Suppressor macrophage treated with lipopolysaccharide for 4 hours (primary cell): ENCODE measurements around the gene NODAL.
"Not testable (repeated sequence)": the region's sequence is repeated elsewhere in the genome, so short reads cannot be mapped to it uniquely, and the experiment has no call there.

ENCODE experiments used
- DNase-seq: peaks from one replicate; pipeline ENCODE4 v3.0.0-alpha.2; 2020

The NODAL gene

DNA sequence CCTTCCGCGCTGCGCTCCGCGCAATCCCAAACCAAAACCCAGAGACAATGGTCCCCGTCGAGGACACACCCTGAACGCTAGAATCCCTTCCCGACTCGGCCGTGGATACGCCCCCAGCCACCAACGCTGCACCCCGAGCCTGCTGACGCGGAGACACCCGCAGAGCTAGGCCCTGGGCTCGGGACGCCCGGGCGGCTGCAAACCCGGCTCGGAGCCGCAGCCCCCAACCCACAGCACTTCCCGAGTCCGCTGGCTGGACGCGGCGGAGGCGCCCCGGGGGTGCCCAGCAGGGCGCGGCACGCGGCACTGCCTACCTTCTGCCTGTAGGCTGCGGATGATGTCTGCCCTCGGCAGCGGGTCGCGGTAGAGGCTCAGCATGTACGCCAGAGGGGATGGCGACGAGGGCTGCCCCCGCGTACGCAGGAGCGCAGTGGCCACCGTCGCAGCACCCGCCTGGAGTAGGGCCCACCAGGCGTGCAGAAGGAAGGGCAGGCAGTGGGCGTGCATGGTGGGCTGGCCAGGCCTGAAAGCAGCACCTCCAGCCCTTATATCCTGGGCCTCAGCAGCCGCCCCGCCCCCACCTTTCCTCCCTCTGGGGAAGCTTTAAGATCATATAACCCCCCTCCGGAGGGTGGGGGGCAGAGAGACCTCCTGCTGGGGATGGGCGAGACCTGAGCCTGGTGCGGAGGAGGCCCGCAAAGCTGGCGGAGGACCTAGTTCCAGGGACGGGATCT is at the start of gene NODAL:
NODAL (minus strand) TSS at position 521 of the 734 bp plus-strand sequence; CDS start at position 507, 14 bp downstream.
- no peak for DNase-seq

DNA sequence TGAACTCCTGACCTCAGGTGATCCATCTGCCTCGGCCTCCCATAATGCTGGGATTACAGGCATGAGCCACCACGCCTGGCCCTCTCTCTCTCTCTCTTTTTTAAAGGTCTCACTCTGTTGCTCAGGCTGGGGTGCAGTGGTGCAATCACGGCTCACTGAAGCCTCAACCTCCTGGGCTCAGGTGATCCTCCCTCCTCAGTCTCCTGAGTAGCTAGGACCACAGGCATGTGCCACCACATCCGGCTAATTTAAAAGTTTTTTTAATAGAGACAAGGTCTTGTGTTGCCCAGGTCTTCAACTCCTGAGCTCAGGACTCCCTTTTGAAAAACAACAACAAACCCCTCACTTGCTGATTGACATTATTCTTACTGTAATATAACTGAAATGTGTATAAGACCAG is 48.7 kb upstream of the NODAL start:
- no peak for DNase-seq

- DNase-seq, result no peak
Measured at GRCh38 chr10:70487824-70488223, 46.3 kb upstream of the NODAL start.

GRCh38 chr10:70483872-70484271 is 42.4 kb upstream of the NODAL start:
- not testable (repeated sequence) for DNase-seq

DNA sequence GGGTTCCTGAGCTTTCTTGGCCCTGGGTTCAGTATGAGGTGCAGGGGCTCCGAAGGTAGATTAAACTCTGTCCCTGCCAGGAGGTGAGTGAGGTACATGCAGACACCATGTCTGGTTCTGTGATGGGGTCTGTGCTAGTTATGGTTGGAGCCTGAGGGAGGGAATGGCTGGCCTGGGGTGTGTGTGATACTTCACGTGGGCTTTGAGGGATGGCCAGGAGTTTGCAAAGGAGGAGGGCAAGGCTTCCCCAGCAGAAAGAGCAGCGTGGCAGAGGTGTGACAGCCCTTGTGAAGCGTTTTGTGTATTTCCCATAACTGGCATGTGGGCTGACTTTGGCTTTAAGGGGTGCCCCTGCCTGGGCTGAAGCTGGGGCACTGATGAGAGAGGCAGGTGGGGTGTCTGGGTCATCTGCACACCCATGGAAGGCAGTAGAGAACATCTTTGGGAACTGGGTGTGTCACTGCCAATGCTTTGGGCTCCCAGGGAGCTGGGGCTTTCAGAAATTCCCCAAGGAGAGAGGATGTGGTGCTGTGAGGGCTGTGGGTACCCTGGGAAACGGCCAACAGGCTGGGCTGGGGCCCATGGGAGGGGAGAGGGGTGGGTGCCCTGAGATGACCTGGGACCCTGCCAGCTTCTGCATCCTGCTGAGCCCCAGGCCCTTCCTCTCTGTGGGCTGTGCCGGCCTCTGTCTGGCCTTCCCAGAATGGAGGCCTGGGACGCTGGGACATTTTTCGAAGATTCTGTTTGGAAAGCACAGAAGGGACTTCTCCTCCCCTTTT is 41.7 kb upstream of the NODAL start:
- no peak for DNase-seq

- DNase-seq, result no peak
Measured at GRCh38 chr10:70481831-70482530, 40.5 kb upstream of the NODAL start.

DNA sequence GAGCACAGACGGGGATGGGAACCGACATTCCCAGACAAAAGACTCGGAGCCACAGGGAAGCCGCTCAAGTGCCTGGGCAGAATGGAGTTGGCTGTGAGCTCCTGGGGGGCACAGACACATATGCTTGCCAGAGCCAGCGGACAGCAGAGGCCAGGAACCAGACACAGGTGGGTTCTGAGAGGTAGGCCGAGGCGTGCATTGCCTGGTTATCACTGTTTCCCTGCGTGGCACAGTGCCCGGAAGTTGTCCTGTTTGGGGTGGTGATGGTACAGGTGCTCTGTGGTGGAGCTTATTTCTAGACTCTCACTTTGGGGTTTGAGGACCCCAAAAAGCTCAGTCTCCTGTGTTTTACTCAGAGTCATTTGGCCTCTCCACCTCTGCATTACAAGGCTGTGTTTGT is 39.6 kb upstream of the NODAL start:
- no peak for DNase-seq

- no peak for DNase-seq
Measured at GRCh38 chr10:70480239-70480861, 38.9 kb upstream of the NODAL start.

DNA sequence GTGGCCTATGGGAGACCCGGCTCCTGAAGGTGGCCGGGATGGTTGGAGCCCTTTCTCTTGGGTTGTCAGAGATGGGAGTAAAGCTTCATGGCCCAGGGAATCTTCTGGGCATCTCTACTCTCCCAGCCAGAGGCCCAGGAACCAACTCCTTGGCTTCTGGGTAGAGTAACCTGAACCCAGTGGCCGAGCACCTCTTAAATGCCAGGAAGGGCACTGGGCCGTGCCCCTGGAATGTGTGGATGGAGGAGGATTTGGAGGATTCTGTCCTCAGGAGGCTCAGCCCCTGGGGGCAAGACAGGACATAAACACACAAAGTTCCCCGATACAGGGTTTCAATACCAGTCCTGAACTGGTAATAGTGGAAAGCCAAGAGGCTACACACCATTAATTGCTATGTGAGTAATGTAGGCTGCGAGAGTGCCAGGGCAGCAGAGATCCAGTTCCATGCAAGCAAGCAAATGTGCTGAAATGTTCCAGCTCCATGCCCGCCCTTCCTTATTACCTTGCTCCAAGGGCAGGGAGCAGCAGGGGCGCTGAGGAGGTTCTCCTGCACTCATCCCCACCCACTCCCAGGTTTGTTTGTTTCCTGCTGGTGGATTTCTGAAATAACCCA is 38.3 kb upstream of the NODAL start:
- DNase-seq, result no peak

DNA sequence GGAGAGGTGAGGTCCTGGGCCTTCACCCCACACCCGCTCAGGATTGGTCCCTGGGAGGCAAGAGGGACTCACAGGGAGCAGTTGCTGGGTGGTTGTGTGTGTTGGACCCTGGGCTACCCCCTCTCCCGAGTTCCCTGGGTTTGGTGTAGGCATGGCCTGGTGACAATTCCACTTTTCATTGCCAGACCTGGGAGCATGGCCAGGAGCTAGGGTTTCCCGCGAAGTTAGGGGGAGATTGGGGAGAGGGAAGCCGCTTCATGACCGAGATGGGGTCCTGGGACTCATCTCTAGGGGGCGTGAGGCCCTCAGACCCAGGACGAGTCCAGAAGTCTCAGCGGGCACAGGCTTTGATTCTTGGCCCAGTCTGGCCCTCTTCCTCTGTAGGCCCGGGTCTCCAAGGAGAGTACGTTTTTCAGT is 37.7 kb upstream of the NODAL start:
- DNase-seq, result no peak

DNA sequence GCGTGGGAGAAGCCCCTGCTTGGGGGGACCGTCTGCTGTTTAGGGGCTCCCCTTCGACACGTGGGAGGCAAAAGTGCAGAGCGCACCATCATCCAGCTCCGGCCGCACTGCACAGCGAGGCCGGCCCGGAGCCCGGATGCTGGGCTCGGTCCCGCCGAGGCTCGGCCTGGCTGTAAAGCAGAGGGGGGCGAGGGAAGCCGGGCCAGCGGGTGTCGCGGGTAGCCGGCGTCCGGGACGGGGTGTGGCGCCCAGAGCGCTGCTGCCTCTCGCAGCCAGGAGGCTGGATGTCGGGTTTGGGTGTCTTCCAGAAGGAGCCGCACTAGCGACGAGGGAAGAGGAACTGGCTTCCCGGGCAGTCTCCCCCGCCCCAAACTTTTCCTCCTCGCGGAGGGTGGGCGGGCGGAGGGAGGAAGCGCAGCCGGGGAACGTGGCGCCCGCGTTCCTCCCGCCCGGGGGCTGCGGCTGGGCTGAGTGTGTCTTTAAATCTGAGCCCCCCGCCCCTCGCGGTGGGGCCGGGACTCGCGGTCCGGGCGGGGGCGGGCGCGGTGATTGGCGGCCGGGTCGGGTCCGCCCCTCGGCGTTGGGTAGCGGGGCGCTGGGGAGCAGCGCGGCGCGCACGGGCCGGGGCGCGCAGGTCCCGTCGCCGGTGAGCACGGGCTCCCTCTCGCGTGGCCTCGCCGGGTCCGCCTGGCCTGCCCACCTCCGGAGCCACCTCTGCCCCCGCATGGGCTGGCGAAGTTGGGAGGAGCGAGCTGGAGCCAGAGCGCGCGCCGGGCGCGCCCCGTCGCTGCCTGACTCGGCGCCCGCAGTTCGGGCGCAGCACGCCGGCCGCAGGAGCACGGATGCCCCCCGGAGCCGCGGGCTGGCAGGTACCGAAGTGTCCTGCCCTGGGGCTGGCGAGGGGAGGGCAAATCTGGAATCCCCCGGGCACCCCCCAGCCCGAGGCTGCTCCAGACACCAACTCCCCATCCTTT is 37.0 kb upstream of the NODAL start, which contains the start of gene PALD1:
PALD1 (plus strand) TSS at position 577 of the 974 bp plus-strand sequence. CDS start 47,185 bp downstream, outside the sequence.
- DNase-seq, result peak; percentile 63

DNA sequence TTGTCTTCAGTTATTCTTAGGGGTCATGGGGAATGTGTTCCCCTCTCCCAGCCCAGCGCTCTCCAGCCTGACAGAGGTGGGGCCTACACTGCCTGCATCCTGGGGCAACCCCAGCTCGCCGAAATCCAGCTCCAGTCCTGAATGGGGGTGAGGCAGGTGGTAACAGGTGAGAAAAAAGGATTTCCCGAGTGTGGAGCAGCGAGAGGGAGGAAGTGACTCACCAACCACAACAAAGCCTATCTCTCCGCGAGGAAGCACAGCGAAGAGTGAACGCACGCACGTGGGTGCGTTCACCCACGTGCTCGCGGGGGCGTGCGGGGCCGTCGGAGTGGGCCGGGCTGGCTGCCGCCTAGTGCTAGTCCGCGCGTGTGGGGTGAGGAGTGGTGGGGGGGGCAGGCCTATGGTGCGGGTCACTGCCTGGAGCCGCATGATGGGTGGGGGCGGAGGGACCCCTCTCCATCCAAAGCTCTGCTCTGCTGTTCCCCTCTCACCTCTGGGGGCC is 36.2 kb upstream of the NODAL start:
- DNase-seq, result no peak

- DNase-seq, result no peak
Measured at GRCh38 chr10:70476249-70477035, 35.0 kb upstream of the NODAL start.

GRCh38 chr10:70475661-70476060 is 34.2 kb upstream of the NODAL start:
- DNase-seq, result no peak

DNA sequence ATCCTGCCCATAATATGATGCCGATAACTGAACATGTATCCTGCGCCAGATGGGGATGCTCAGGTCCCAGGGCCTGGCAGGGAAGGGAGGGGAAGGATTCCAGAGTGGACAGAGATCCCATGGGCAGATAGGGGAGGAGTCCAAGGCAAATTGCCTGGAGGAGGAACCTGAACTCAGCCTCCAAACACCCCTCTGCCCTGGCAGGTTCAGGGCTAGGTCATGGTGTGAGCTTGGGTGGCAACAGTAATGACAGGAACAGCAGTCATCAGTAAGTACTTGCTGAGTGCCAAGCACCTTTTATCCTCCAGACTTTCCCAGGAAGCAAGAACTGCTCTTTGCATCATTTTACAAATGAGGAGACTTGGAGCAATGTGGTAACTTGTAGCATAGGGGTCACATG is 33.3 kb upstream of the NODAL start:
- no peak for DNase-seq

DNA sequence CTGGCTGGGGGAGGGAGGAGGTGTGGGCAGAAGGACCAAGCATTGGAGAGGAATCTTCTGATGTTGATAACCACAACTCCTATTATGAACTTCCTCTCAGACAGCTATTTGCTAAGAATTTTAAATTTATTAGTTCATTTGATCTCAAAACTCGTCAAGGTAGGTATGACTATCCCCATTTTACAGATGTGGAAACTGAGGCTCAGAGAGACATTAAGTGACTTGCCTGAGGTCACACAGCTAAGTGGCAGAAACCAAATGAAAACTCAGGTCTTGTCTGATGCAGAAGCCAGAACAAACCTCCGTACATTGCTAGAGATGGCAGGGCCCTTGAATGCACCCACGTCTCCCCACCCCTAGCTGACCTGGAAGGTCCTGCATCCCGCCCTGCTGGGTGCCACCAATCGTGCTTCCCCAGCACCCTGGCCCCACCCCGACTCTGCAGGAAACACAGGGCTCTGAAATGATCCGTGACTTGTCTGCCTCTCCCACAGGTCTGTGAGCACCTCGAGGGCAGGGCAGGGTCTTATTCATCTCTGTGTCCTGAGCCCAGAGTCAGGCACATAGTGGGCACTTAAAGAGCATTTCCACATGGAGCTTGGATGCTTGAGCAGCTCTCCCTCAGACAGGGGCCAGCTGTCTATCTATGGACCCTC is 31.4 kb upstream of the NODAL start:
- no peak for DNase-seq

GRCh38 chr10:70466951-70467350 is 25.5 kb upstream of the NODAL start:
- no peak for DNase-seq

GRCh38 chr10:70465832-70466231 is 24.4 kb upstream of the NODAL start:
- no peak for DNase-seq

GRCh38 chr10:70465278-70465677 is 23.8 kb upstream of the NODAL start:
- no peak for DNase-seq
